Osteoblast (primary cell): Measurements from ENCODE around the gene LMBR1L. TPM values are rescaled to one million over a fixed set of nuclear protein-coding genes. Genes with fewer than 3 reads are reported as not detected.

Experiments
- DNase-seq: peaks from one replicate; pipeline ENCODE4 v3.0.0; 2011; ENCODE audit warnings: low spot score, mixed read lengths; ENCODE audit not compliant: insufficient read length; ENCODE audit errors: missing footprints
- H2AFZ ChIP-seq: 2 replicates; pipeline ENCODE4 v1.6.0; 2011; ENCODE audit warnings: mild to moderate bottlenecking, low read length
- H3K27ac ChIP-seq: 2 replicates; pipeline ENCODE4 v1.5.1; 2011; ENCODE audit warnings: mild to moderate bottlenecking, low read depth, low read length, moderate library complexity
- H3K27me3 ChIP-seq: 2 replicates; pipeline ENCODE4 v1.6.0; 2012; ENCODE audit warnings: mild to moderate bottlenecking, control low read depth, inconsistent platforms, low read length, moderate library complexity; ENCODE audit not compliant: insufficient read depth
- H3K36me3 ChIP-seq: 2 replicates; pipeline ENCODE4 v1.5.1; 2011; ENCODE audit warnings: mild to moderate bottlenecking, low read length, control low read depth, moderate library complexity; ENCODE audit not compliant: insufficient read depth
- H3K4me1 ChIP-seq: 2 replicates; pipeline ENCODE4 v1.5.1; 2011; ENCODE audit warnings: mild to moderate bottlenecking, low read length, control low read depth, moderate library complexity; ENCODE audit not compliant: insufficient read depth
- H3K4me2 ChIP-seq: 2 replicates; pipeline ENCODE4 v1.6.0; 2011; ENCODE audit warnings: mild to moderate bottlenecking, low read length; ENCODE audit not compliant: insufficient read depth
- H3K4me3 ChIP-seq: fragments of 200-600 bp; sonication (generic); 3 replicates; pipeline ENCODE4 v1.5.1; 2012; ENCODE audit warnings: mild to moderate bottlenecking, low read length, inconsistent platforms; ENCODE audit not compliant: insufficient read depth
- H3K79me2 ChIP-seq: 2 replicates; pipeline ENCODE4 v1.6.0; 2012; ENCODE audit warnings: mild to moderate bottlenecking, low read length, control low read depth, inconsistent platforms; ENCODE audit not compliant: insufficient read depth
- H3K9me3 ChIP-seq: 2 replicates; pipeline ENCODE4 v1.5.1; 2011; ENCODE audit warnings: low read depth, low read length, control low read depth
- H4K20me1 ChIP-seq: 2 replicates; pipeline ENCODE4 v1.6.0; 2012; ENCODE audit warnings: mild to moderate bottlenecking, low read length, control low read depth; ENCODE audit not compliant: insufficient read depth
- CTCF ChIP-seq: IDR thresholded peaks from 2 replicates; pipeline ENCODE4 v1.5.1; 2011; ENCODE audit warnings: mild to moderate bottlenecking, low read depth, low read length, moderate library complexity; ENCODE audit errors: extremely low read depth
- total RNA-seq: library from RNA; depleted of rRNA; stranded (reverse); fragments of >200 nt; gene quantifications from 2 replicates; pipeline ENCODE4 v1.2.3, GENCODE V29; 2012

Gene LMBR1L
- total RNA-seq, 1 donor = 57.2 TPM

GRCh38 chr12:49052451-49053208 lies 58.0 kb downstream of the LMBR1L start:
- H3K4me2 ChIP-seq = no peak overlapping the region
- H3K9me3 ChIP-seq = no peaks in the 10 kb centered on the region
- TF ChIP-seq CTCF = no peak
- peaks cover 91% of the 10 kb centered on the region for H3K79me2 ChIP-seq
- H3K4me1 ChIP-seq = peaks cover 36% of the 10 kb centered on the region
- peaks cover 75% of the 10 kb centered on the region for H3K36me3 ChIP-seq
- no peak overlapping the region for H3K4me3 ChIP-seq
- DNase-seq = peak; percentile 65
- no peak overlapping the region for H3K27ac ChIP-seq
- peaks cover 79% of the 10 kb centered on the region for H4K20me1 ChIP-seq
- no peak overlapping the region for H2AFZ ChIP-seq
- H3K27me3 ChIP-seq = no peaks in the 10 kb centered on the region

GRCh38 chr12:49051777-49052438 lies 58.7 kb downstream of the LMBR1L start:
- TF ChIP-seq CTCF = no peak
- Histone ChIP-seq H3K4me3 (no peak overlapping the region), H3K79me2 (peaks cover 84% of the 10 kb centered on the region), H3K27me3 (no peaks in the 10 kb centered on the region), H2AFZ (no peak overlapping the region), H3K9me3 (no peaks in the 10 kb centered on the region), H4K20me1 (peaks cover 74% of the 10 kb centered on the region), H3K4me1 (peaks cover 29% of the 10 kb centered on the region), H3K36me3 (peaks cover 81% of the 10 kb centered on the region), H3K4me2 (no peak overlapping the region), H3K27ac (no peak overlapping the region)
- DNase-seq = peak; percentile 65

GRCh38 chr12:49051373-49051764 lies 59.3 kb downstream of the LMBR1L start:
- no peak overlapping the region for H3K4me2 ChIP-seq
- H3K36me3 ChIP-seq = peaks cover 86% of the 10 kb centered on the region
- no peak for TF ChIP-seq CTCF
- no peaks in the 10 kb centered on the region for H3K27me3 ChIP-seq
- H4K20me1 ChIP-seq = peaks cover 69% of the 10 kb centered on the region
- no peaks in the 10 kb centered on the region for H3K9me3 ChIP-seq
- H3K4me3 ChIP-seq = no peak overlapping the region
- H3K4me1 ChIP-seq = peaks cover 24% of the 10 kb centered on the region
- H3K27ac ChIP-seq = no peak overlapping the region
- H3K79me2 ChIP-seq = peaks cover 82% of the 10 kb centered on the region
- no peak overlapping the region for H2AFZ ChIP-seq
- peak; percentile 58 for DNase-seq

GRCh38 chr12:49050507-49051372 lies 59.9 kb downstream of the LMBR1L start:
- H2AFZ ChIP-seq = no peak overlapping the region
- no peak overlapping the region for H3K4me3 ChIP-seq
- H3K4me1 ChIP-seq = peaks cover 18% of the 10 kb centered on the region
- no peak for TF ChIP-seq CTCF
- H3K79me2 ChIP-seq = peaks cover 76% of the 10 kb centered on the region
- no peaks in the 10 kb centered on the region for H3K9me3 ChIP-seq
- H4K20me1 ChIP-seq = peaks cover 68% of the 10 kb centered on the region
- DNase-seq = peak; percentile 79
- no peaks in the 10 kb centered on the region for H3K27me3 ChIP-seq
- no peak overlapping the region for H3K27ac ChIP-seq
- no peak overlapping the region for H3K4me2 ChIP-seq
- peaks cover 92% of the 10 kb centered on the region for H3K36me3 ChIP-seq
